G401.6 (cell line): Measurements from ENCODE around the gene AUH.
"Not testable (repeated sequence)": the region's sequence is repeated elsewhere in the genome, so short reads cannot be mapped to it uniquely, and the experiment has no call there.

Experiments used
- FAIRE-seq: peaks from 2 replicates; lab custom pipeline; 2012; peaks lifted over from hg19 to GRCh38; lab: Jason Lieb, UNC

The AUH gene, protein sequence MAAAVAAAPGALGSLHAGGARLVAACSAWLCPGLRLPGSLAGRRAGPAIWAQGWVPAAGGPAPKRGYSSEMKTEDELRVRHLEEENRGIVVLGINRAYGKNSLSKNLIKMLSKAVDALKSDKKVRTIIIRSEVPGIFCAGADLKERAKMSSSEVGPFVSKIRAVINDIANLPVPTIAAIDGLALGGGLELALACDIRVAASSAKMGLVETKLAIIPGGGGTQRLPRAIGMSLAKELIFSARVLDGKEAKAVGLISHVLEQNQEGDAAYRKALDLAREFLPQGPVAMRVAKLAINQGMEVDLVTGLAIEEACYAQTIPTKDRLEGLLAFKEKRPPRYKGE

DNA sequence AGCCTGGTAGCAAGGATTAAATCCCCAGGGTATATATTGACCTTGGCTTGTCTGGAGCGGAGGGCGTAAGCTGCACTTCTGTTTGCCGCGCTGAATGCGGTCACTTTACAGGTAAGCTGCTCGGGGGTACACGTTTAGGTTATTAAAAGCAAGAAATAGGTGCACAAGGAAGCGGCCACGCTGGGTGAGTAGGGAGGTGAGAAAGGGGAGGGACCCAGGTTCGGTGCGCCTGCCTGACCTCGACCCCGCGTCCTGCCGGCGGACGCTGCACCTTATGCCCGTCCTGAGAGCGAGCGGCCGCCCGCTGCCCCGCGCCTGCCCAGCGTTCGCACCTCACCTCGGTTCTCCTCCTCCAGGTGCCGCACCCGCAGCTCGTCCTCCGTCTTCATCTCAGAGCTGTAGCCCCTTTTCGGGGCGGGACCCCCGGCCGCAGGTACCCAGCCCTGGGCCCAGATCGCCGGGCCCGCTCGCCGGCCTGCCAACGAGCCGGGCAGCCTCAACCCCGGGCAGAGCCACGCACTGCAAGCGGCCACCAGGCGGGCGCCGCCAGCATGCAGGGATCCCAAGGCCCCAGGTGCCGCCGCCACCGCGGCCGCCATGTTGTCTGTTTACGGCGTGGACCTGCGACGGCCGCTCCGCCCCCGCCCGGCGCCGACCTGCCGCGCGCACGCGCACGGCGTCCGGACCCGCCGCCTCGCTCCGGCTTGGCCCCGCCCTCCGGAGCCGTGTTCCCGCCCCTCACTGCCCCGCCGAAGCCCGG is at the start of gene AUH:
Gene AUH, minus strand, starts transcription at position 628 of the 760 bp plus-strand sequence. Its CDS starts 29 bp downstream, at position 599.
- FAIRE-seq: no peak

DNA sequence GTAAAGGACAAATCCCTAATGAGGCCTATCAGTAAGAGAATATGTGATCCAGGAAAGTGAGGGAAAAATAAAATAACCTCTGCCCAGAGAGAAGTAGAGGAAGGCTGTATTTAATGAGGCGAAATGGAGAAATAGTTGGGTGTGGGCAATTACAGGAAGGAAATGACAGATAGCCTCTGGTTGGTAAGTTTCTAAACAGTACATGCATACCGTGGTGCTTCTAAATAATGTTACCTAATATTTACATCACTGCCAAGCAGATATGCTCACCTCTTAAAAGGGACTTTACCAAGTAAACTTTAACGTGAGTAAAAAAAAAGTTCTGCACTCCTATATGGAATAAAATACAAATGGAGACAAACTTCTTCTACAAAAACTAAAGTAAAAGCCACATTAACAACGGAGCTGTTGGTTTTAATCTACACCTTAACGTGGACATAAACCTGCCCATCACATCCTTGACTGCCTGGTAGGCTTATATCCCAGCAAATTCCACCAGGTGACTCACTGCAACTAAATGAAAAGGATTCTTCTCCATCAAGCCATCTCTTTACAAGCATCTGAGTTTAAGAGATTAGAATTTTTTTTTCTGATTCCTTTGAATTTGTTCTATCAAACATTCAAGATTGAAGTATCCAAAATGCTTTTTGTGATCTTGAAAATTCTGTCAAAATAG is 49.5 kb upstream of the AUH start:
- no peak for FAIRE-seq

DNA sequence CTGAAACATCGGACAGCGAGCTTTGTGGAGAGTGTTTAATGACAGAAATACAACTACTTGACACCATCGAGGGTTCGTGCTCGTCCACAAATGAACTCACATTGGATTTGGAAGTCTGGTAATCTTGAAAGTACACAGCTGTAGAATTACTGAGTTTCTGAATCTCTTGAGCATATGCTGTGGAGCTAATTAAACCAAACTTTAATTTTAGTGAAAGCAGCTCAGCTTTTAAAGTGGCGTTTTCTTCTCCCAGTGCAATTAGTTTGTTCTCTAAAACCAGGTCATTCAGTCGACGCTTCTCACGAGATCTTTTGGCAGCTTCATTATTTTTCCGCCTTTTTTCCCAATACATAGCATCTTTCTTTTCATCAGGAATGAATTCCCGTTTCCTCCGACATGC is 48.4 kb upstream of the AUH start:
- FAIRE-seq: no peak

DNA sequence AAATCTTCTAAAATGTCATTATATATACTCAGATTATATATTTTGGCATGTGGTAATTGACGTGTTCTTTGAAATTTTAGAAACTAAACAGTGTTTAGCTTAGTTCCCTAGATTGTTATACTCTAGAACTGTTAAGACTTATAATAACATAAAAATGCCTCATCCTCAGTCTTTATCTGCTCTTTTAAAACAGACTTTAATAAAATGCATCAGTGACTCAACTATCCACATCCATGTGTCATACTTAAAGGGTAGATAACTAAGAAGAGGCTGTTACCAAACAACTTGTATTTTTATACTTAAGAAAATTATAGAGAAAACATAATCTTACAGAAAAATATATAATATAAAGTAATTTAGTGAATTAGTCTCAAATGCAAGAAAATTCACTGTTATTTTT is 46.8 kb upstream of the AUH start:
- no peak for FAIRE-seq

DNA sequence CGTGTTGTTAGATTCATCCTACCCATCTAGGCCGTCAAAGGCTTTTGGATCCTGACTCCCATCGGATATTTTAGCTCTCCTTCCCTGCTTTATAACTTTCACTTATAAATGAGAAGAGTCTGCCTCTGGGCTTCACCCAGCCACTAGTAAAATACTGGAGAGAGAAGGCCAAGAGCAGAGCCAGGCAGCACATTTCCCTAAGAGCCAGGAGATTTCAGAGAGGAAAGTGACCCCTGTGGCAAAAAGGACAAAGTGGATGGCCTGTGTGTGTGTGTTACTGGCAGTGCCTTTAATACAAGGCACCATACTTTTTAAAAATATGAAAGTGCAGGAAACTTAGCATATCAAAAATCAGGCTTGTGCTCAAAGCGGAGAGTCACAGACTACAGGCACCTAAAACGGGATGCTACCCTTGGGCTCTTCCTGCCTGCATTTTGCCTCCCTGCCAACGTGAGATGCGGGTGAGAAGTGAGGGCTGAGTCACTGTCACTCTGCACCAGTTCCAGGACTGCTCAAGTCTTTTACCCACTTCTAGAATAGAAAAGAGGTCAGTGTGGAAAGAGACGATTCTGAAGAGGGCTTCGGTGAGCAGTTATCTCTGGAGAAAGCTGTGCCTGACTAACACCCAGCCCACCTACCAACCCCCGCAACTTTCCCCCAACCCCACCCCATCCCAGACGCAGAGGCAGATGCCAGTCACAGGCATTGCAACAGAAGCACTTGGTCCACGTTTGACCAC is 46.0 kb upstream of the AUH start:
- FAIRE-seq: no peak

DNA sequence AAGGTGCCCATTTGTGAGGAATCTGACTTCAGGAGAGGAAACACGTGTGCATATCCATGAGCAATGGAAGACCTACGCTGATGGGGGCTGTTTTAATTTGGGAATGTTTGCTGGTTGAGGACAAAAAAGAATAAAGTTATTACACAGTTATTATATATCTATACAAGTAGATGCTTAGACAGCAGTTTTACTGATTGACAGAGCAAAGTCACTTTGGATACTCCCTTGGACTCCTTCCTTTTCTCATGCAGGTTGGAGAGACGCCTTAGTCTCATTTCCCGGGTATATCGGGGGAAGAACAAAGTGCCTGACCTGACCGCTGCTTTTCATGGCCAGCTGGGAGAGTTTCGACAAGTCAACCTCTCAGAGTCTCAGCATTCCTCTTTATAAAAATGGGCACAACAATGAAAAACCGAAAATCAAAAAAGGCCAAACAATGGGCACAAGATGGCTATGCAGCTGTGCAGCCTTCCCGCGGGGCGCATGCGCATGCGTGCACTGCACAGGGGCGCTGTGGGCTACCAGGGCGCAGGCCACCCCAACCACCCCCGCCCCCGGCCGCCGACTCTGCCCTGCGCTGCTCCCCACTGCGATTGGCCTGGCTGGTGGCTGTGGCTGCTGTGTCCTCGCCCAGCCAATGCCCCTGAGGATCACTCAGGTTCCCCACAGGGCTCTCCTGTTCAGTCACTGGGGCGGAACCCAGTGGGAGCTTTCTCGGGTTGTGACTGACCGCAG is 43.8 kb upstream of the AUH start:
- no peak for FAIRE-seq

DNA sequence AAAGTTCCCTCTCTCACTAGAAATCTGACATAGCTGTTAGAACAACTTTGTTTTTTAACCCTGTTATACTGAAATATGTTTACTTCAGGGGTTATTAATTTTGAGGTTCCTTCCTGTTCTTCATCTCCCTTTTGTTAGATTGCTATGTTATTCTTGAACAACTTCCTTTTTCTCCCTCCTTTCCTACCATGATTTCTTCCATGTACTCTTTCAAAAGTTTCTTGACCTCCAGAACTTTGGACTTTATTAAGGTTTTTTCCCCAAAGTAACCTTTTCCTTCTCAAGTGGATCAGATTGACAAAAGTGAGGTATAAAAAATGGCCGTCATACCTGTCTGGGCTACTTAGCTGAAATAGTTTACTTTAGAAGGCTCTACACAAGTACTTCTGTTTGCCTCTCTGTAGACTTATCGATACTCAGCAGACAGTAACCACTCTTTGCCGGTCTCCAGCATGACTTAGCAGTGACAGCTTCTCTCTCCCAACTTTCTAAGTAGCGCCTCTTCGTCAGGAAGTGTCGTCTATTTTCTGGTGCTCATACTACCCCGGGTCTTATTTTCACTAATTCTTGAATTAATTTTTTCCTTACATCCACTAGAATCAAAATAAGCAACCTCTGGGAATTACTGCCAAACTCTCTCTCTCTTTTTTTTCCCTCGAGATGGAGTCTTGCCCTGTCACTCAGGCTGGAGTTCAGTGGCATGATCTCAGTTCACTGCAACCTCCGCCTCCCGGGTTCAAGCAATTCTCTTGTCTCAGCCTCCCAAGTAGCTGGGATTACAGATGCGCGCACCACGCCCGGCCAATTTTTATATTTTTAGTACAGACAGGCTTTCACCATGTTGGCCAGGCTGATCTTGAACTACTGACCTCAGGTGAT is 42.2 kb upstream of the AUH start:
- FAIRE-seq: no peak

DNA sequence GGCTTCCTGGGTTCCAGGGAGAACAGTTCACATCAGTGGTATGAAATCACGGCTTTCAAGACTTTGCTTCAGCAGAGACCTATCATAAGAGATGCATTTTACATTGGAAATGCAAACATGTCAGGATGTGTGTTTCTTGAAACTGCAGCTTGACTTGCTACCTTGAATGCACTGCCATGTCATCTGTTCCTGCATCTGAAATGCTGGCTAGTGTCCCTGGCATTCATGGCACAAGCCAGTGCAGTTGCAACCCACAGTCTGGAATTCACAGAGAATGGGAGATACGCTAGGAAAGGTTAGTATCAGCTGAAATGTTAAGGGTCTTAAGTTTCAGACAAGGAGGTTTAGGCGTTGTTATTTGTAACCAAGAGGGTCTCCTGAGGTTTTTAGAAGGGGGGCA is 37.2 kb upstream of the AUH start:
- no peak for FAIRE-seq

DNA sequence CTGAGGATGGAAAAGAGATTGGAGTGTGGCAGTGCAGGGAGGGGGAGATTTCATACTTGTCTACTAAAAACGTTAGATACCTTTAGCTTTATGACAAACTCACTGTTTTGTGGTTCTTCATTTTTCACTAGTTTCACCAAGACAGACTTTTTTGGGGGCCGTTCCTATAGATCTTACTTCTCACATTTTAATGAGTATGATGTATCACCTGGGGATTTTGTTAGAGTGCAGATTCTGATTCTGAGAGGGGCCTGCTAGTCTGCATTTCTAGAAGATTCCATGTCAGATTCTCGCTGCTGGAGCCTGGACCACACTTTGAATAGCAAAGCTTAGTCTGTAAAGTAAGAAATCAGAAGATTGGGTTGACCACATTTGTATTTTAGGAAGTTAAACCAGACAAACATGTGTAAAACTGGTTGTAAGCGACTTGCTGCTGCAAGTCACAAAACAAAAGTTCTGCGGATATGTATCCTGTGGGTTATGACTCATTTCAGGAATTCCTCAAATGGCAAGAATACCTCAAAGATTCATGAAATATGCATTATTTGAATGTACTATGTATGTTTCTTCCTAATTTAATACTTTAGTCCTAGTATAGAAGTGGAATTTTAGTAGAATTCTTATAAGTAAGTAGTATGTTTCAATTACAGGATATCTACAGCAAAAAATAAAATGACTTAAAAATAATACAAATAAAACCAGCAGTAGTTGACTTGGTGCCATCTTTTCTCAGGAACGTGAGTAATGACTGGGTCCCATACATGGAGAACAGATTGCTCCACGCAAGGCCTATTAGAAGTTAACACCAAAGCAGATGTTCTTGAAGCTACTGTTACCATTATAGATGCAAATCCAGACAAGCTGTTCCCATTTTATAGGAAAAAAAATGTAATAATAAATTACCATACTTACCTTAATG is 34.1 kb upstream of the AUH start:
- no peak for FAIRE-seq

DNA sequence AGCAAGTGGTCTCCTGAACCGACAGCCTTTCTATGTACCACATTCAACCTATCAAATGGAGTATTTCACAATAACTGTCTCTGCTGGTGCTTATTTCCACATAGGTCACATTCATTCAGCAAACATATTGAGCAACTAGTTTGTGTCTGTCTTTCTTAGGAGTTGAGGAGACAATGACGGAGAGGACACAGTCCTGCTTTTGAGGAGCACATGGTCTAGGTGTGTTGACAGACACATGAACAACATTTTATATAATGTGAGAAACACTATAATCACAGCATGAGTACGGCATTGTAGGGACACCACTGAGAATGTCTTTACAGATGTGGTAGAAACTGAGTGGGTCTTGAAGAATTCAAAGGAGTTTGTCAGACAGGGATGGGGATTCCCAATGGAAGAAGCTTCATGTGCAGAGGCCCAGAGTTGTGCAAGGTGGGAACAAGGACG is 33.4 kb upstream of the AUH start:
- FAIRE-seq: no peak

DNA sequence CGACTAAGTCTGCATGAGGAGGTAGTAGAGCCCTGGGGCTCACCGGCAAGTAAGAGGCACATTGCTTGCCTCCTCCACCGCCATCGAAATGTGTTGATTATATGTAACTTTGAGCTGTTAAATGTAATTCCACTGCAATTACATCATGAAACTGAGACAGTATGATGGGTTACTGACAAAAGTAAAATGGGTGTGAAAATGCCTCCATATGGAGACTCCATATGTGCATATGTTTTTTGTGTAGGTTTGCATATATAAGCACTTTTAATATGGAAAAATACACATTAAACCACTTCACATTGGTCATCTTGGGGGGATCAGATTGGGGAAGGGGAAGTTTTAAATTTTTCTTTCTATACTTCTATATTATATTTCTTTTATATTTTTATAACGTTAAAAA is 32.1 kb upstream of the AUH start:
- FAIRE-seq: no peak

DNA sequence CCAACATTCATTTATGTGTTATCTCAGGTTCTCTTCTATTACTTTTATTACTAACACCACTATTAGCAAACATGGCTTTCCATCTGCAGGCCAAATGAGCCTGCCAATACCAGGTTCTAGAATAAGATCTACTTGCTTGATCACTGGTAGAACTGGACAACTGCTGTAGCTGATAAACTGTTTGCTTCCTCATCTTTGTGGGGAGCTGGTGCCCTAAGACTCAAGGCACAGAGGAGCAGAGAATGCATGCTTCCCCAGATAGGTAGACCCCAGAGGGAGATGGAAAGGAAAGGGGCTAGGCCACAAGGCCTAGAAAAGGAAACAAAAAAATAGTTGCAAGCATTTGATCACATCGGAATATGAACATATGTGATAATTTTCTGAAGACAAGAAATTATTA is 30.7 kb upstream of the AUH start:
- FAIRE-seq: no peak

DNA sequence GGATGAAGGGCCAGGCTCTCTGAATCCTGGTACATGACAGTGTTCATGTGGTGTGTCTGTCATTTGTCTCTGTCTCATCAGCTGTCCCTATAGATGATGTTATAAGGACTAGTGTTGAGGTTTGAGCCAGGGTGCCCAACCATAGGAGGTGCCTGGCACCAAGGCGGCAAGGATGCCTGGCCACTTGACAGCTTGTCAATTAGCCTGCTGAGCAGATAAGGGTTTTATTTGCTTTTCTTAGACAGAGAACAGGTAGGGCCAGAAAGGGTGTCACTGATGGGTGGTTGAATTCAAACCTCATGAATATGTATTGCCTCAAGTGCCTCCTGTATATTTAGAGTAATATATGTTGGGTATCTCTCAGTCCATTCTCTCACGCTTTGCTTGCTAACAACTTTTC is 30.1 kb upstream of the AUH start:
- no peak for FAIRE-seq

DNA sequence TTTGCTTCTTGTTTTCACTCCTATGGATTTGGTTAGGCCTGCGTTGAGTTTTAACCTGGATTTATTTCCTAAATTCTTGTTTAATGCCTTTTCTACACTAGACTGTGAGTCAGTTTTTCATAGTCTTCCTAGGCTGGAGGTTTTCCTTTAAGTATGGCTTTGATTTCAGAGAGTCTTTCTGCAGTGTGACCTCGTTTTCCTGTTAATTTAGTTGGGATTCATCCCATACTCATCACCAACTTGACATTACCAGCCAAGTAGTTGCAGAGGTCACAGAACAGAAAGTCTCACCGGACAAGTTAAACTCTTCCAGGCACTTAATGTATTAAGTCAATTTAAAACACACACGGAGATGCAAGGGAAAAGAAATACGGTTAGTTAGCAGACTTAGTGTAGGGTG is 29.7 kb upstream of the AUH start:
- FAIRE-seq: no peak

DNA sequence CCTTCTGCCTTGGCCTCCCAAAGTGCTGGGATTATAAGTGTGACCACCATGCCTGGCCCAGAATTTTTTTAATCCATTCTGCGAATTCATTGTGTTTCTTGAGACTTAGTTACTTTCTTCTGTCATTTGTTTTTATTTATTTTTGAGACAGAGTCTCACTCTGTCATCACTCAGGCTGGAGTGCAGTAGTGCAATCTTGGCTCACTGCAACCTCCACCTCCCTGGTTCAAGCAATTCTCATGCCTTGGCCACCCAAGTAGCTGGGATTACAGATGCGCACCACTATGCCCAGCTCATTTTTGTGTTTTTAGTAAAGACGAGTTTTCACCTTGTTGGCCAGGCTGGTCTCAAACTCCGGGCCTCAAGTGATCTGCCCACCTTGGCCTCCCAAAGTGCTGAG is 28.0 kb upstream of the AUH start:
- FAIRE-seq: not testable (repeated sequence)

DNA sequence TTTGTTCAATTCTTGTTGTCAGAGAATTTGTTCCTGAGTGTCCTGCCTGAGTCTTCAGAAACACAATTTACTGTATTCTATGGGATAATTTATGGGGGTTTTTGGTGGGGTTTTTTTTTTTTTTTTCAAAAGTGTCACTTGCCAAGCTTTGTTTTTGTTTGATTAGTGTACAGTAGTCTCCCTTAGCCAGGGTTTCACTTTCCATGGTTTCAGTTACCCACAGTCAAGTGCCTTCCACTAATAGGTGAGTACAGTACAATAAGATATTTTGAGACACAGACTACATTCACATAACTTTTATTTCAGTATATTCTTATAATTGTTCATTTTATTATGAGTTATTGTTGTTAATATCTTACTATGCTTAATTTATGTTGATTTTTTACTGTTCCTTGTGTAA is 25.0 kb upstream of the AUH start:
- FAIRE-seq: no peak

DNA sequence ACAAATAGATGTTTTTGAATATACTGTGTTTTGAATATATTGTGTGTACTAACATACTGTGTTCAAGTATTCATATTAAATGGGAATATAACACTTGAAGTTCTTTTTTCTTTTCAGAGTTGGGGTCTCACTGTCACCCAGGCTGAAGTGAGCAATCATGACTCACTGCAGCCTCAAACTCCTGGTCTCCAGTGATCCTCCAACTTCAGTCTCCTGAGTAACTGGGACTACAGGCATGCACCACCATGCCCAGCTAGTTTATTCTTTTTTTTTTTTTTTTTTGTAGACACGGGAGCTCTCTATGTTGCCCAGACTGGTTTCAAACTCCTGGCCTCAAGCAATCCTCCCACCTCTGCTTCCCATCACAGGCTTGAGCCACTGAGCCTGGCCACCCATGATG is 23.2 kb upstream of the AUH start:
- no peak for FAIRE-seq

DNA sequence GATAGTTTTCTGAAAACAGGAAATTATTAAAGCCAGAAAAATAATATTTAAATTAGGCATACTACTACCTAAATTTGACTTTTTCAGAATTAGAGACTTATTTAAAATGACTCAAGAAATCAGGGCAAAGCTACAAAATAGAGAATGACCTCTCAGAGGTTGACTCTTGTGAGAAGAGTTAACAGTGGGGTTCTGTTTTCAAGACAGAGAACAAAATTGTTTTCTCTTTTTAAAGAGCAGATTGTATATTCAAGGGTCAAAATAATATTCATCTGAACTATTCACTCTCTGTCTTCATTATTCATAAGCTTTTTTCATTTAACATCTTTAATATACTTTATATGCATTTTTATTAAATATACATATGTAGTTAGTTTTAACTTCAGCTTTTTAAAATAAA is 21.9 kb upstream of the AUH start:
- FAIRE-seq: no peak

DNA sequence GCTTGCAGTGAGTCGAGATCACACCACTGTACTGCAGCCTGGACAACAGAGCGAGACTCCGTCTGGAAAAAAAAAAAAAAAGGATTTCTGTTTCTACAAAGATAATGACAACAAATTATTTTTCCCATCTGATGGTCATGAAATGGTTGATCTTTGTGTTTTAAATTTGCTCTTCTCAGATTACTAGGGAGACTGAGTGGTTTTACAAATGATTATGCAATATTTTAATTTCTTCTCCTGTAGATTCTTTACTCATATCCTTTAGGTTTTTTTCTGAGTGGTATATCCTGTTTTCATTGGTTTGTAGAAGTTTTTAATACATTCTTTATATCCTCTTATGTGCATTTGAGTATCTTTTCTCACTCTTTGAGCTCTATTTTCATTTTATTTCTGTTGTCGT is 20.6 kb upstream of the AUH start:
- FAIRE-seq: no peak

DNA sequence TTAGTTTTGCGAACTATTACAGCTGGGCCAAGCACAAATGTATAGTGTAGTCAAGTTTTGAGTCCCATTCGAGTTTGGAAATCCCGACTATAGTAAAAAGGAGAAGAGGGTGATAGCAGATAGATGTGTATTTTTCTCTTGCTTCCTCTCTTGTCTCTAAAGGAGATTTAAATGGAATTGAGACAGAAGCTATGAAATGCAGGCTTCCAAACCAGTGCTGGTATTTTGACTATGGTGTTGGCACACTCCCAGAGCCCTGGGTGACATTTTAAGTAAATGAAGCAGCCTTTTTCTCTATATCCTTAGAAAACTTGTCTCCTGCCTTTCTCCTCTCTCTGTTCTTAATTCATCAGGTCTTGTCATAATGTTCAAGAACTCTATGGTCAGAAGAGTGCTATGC is 17.7 kb upstream of the AUH start:
- FAIRE-seq: no peak
